Caco-2 (cell line): ENCODE results near the gene FGD5. TPM values are rescaled to one million over a fixed set of nuclear protein-coding genes. Genes with fewer than 3 reads are reported as not detected.

ENCODE experiments used
- BruUV-seq: library from RNA; stranded (reverse); fragments of 400-500 nt; replicated peaks from 2 replicates; lab custom pipeline; 2021; lab: Mats Ljungman, UMichigan
- CTCF ChIA-PET: fragments of 300-600 bp; sonication (Branson Sonifier 250); formaldehyde crosslinking; loops from one replicate; lab custom pipeline; 2022; ENCODE audit warnings: antibody characterized with exemption; lab: Charles Lee
- POLR2A ChIA-PET: fragments of 300-600 bp; sonication (Branson Sonifier 250); formaldehyde crosslinking; loops from one replicate; lab custom pipeline; 2022; ENCODE audit warnings: antibody characterized with exemption; lab: Charles Lee
- DNase-seq, 2 experiments: peaks; one replicate each; pipeline versions ENCODE4 v3.0.0 to v3.0.0-alpha.2; 2020 to 2022
- H3K27me3 ChIP-seq: replicated peaks from 2 replicates; pipeline ENCODE4 v1.6.0; 2011; ENCODE audit warnings: low read length; ENCODE audit not compliant: control insufficient read depth, insufficient read depth
- H3K36me3 ChIP-seq: 2 replicates; pipeline ENCODE4 v1.5.1; 2011; ENCODE audit warnings: low read length; ENCODE audit not compliant: control insufficient read depth, insufficient read depth
- H3K4me1 ChIP-seq: fragments of 250-450 bp; sonication (Bioruptor Pico); 2 replicates; pipeline ENCODE4 v1.5.1; 2020; ENCODE audit warnings: mild to moderate bottlenecking
- H3K4me3 ChIP-seq: 2 replicates; pipeline ENCODE4 v1.5.1; 2011; ENCODE audit warnings: low read depth, mild to moderate bottlenecking, control low read depth, low read length
- H3K9me3 ChIP-seq: fragments of 250-450 bp; sonication (Bioruptor Pico); 2 replicates; pipeline ENCODE4 v1.5.1; 2020; ENCODE audit warnings: mild to moderate bottlenecking, moderate library complexity
- H3K27ac Mint-ChIP-seq: one replicate; pipeline ENCODE4 v1.8.0; 2022; ENCODE audit warnings: mixed read lengths; ENCODE audit not compliant: unreplicated experiment
- H3K27me3 Mint-ChIP-seq: one replicate; pipeline ENCODE4 v1.8.0; 2022; ENCODE audit warnings: mixed read lengths; ENCODE audit not compliant: insufficient read depth, unreplicated experiment
- H3K36me3 Mint-ChIP-seq: one replicate; pipeline ENCODE4 v1.8.0; 2022; ENCODE audit warnings: mild to moderate bottlenecking, mixed read lengths; ENCODE audit not compliant: insufficient read depth, unreplicated experiment
- H3K4me1 Mint-ChIP-seq: one replicate; pipeline ENCODE4 v1.8.0; 2022; ENCODE audit warnings: low read depth, mixed read lengths; ENCODE audit not compliant: unreplicated experiment
- H3K4me3 Mint-ChIP-seq: one replicate; pipeline ENCODE4 v1.8.0; 2022; ENCODE audit warnings: mild to moderate bottlenecking, moderate library complexity, mixed read lengths; ENCODE audit not compliant: unreplicated experiment
- H3K9me3 Mint-ChIP-seq: one replicate; pipeline ENCODE4 v1.8.0; 2022; ENCODE audit warnings: mixed read lengths; ENCODE audit not compliant: unreplicated experiment
- intact Hi-C: fragments of 100-400 bp; cut with micrococcal nuclease; formaldehyde crosslinking; loops from one replicate; pipeline ENCODE4 v1.10.0; 2022; ENCODE audit not compliant: unreplicated experiment
- total RNA-seq: library from RNA; stranded (reverse); gene quantifications from 2 replicates; pipeline ENCODE4 v1.2.3, GENCODE V29; 2022
- TF ChIP-seq, protein P1 (sequence below), 2 experiments: fragments of 200-600 bp in 1 of 2; IDR thresholded peaks; 1 replicate in 1 of 2; 2 replicates in 1 of 2; pipeline versions ENCODE4 v1.5.1 to v1.8.0; 2011 to 2022; ENCODE audit warnings: antibody characterized with exemption in 1 of 2, control low read depth in 1 of 2, inconsistent platforms in 1 of 2, low read depth in 1 of 2, low read length in 1 of 2, mild to moderate bottlenecking in 1 of 2, moderate library complexity in 1 of 2; ENCODE audit not compliant: insufficient read depth in 1 of 2, severe bottlenecking in 1 of 2, unreplicated experiment in 1 of 2

The FGD5 gene
- total RNA-seq, 1 experiment from 2014 or later: 0.25 TPM

DNA sequence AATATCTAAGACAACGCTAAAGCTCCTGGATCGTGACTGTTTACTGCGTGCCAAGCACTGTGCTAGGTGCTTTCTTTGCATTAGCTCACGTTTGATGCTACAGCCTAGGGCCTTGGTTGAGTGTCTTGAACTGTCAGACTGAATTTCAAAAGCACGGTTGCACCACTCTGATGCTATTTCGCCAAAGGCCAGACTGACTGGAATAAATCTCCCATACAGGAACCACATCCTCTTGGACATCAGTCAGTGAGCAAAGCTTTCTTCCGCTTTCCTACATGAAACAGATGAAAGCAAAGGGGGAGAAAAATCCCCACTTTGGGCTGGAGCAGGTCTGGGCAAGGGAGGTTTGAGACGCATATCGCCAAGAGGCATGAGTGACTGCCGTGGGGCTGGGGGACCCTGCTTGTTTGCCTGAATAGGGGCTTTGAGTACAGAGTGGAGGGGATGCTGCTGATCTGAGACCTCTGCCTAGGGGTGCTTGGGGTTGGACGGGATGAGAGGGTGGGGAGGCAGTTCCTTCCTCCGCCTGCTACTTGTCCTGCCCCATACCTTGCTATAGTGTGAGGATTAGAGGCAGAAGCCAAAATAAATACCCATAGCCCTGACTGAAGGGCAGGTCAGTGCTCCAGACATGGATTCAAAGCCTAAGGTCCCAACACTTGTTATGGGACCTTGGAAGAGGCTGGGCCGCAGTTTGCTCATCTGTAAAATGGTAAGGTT, 5.3 kb downstream of the FGD5 start:
- Mint-ChIP-seq H3K36me3 (no peaks in the 10 kb centered on the region), H3K9me3 (no peaks in the 10 kb centered on the region), H3K27ac (no peak overlapping the region), H3K27me3 (peaks cover 20% of the 10 kb centered on the region), H3K4me3 (no peak overlapping the region), H3K4me1 (peaks cover 6% of the 10 kb centered on the region)
- Histone ChIP-seq H3K9me3 (no peaks in the 10 kb centered on the region), H3K27me3 (no peaks in the 10 kb centered on the region), H3K4me1 (no peaks in the 10 kb centered on the region), H3K4me3 (no peak overlapping the region), H3K36me3 (no peaks in the 10 kb centered on the region)
- intact Hi-C loops: no loop called here
- ChIA-PET POLR2A (no interaction called here), CTCF (interaction anchor here (1.3 kb wide), 1 partner anchor 43 kb away, joined by 3 read pairs; no protein-coding TSS in a partner anchor)
- TF ChIP-seq, protein P1, sequence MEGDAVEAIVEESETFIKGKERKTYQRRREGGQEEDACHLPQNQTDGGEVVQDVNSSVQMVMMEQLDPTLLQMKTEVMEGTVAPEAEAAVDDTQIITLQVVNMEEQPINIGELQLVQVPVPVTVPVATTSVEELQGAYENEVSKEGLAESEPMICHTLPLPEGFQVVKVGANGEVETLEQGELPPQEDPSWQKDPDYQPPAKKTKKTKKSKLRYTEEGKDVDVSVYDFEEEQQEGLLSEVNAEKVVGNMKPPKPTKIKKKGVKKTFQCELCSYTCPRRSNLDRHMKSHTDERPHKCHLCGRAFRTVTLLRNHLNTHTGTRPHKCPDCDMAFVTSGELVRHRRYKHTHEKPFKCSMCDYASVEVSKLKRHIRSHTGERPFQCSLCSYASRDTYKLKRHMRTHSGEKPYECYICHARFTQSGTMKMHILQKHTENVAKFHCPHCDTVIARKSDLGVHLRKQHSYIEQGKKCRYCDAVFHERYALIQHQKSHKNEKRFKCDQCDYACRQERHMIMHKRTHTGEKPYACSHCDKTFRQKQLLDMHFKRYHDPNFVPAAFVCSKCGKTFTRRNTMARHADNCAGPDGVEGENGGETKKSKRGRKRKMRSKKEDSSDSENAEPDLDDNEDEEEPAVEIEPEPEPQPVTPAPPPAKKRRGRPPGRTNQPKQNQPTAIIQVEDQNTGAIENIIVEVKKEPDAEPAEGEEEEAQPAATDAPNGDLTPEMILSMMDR (IDR thresholded peaks at IDR 0.05; ENCODE audit: insufficient read depth in 1 of 2, low read depth in 1 of 2, low read length in 1 of 2, severe bottlenecking in 1 of 2, unreplicated experiment in 1 of 2): no peak
- no peak for DNase-seq
- BruUV-seq: no TSS peak

DNA sequence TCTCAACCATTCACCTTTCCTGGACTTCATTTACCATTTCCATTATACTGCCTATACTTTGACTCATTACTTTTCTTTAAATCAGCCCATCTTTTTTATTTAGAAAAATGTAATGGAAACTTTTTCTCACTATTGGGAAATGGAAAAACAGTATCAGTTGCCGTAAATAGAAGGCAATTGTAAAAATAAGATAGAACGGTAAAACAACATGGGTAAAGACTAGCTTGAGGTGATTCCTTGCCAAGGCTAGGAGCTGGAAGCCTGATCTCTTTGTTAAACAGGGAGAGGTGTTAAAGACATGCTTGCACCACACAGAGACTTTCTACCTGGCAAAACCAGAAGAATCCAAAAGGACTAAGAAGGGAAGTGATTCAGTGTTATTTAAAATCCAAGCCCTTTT, 5.9 kb downstream of the FGD5 start:
- ChIA-PET POLR2A (no interaction called here), CTCF (no interaction called here)
- Mint-ChIP-seq H3K36me3 (no peaks in the 10 kb centered on the region), H3K27me3 (peaks cover 18% of the 10 kb centered on the region), H3K4me3 (no peak overlapping the region), H3K4me1 (peaks cover 6% of the 10 kb centered on the region), H3K27ac (no peak overlapping the region), H3K9me3 (no peaks in the 10 kb centered on the region)
- Histone ChIP-seq H3K4me3 (no peak overlapping the region), H3K9me3 (no peaks in the 10 kb centered on the region), H3K27me3 (no peaks in the 10 kb centered on the region), H3K4me1 (no peaks in the 10 kb centered on the region), H3K36me3 (no peaks in the 10 kb centered on the region)
- TF ChIP-seq, protein P1 (IDR thresholded peaks at IDR 0.05; ENCODE audit: insufficient read depth in 1 of 2, low read depth in 1 of 2, low read length in 1 of 2, severe bottlenecking in 1 of 2, unreplicated experiment in 1 of 2): no peak
- DNase-seq: no peak
- intact Hi-C loops: no loop called here
- BruUV-seq: no TSS peak

GRCh38 chr3:14826069-14826468, 7.3 kb downstream of the FGD5 start:
- no peaks in the 10 kb centered on the region for H3K9me3 Mint-ChIP-seq

More at GRCh38 chr3:14826069-14826468, 7.3 kb downstream of the FGD5 start:
- Mint-ChIP-seq H3K36me3 (no peaks in the 10 kb centered on the region), H3K4me1 (peaks cover 6% of the 10 kb centered on the region), H3K27ac (no peak overlapping the region), H3K27me3 (peaks cover 25% of the 10 kb centered on the region), H3K4me3 (no peak overlapping the region)
- no peak for DNase-seq
- CTCF ChIA-PET: interaction anchor here (0.6 kb wide), 1 partner anchor 496 kb away, joined by 3 read pairs; no protein-coding TSS in a partner anchor
- intact Hi-C loops: no loop called here
- BruUV-seq: no TSS peak
- Histone ChIP-seq H3K4me3 (no peak overlapping the region), H3K4me1 (no peaks in the 10 kb centered on the region), H3K36me3 (no peaks in the 10 kb centered on the region), H3K27me3 (no peaks in the 10 kb centered on the region), H3K9me3 (no peaks in the 10 kb centered on the region)
- TF ChIP-seq, protein P1 (IDR thresholded peaks at IDR 0.05; ENCODE audit: insufficient read depth in 1 of 2, low read depth in 1 of 2, low read length in 1 of 2, severe bottlenecking in 1 of 2, unreplicated experiment in 1 of 2): no peak
- POLR2A ChIA-PET: no interaction called here
